GM12872 (cell line): ENCODE data around the gene SLC35G3.

Experiments
- CTCF ChIP-seq: IDR thresholded peaks from 3 replicates; pipeline ENCODE4 v1.5.1; 2011; ENCODE audit warnings: low read depth, mild to moderate bottlenecking, low read length, moderate library complexity; ENCODE audit not compliant: insufficient read depth

SLC35G3 gene

GRCh38 chr17:35175638-35176415 is 18.4 kb downstream of the SLC35G3 start:
- TF ChIP-seq CTCF: no peak

GRCh38 chr17:35174835-35175334 is 19.3 kb downstream of the SLC35G3 start:
- no peak for TF ChIP-seq CTCF

GRCh38 chr17:35171834-35172233 is 22.4 kb downstream of the SLC35G3 start:
- no peak for TF ChIP-seq CTCF

- 0 out of 3 replicates have a peak, but pooled peaks have one; percentile 10 for TF ChIP-seq CTCF
Observed at GRCh38 chr17:35170968-35171771, 23.0 kb downstream of the SLC35G3 start.

- TF ChIP-seq CTCF: no peak
Observed at GRCh38 chr17:35169835-35170363, 24.3 kb downstream of the SLC35G3 start.

GRCh38 chr17:35167666-35168065 is 26.5 kb downstream of the SLC35G3 start:
- TF ChIP-seq CTCF: no peak

GRCh38 chr17:35167046-35167445 is 27.1 kb downstream of the SLC35G3 start:
- TF ChIP-seq CTCF: no peak
